Measurements from ENCODE around the gene HBS1L.

HBS1L gene

GRCh38 chr6:134949927-134950326 is 104.7 kb downstream of the HBS1L start, which contains the start of gene ALDH8A1:
ALDH8A1 (minus strand) TSS chr6:134950101; CDS start chr6:134950053, 48 bp downstream.
- no peak for DNase-seq (ENCODE audit: low spot score)

- no peak for DNase-seq (ENCODE audit: low spot score)
Measured at GRCh38 chr6:134948691-134949090, 105.9 kb downstream of the HBS1L start.

- no peak for DNase-seq (ENCODE audit: low spot score)
Measured at GRCh38 chr6:134948142-134948541, 106.5 kb downstream of the HBS1L start.

- no peak for DNase-seq (ENCODE audit: low spot score)
Measured at GRCh38 chr6:134945045-134945444, 109.6 kb downstream of the HBS1L start.

GRCh38 chr6:134943522-134944111 is 111.0 kb downstream of the HBS1L start:
- no peak for DNase-seq (ENCODE audit: low spot score)

- no peak for DNase-seq (ENCODE audit: low spot score)
Measured at GRCh38 chr6:134938896-134939295, 115.7 kb downstream of the HBS1L start.

GRCh38 chr6:134937426-134937825 is 117.2 kb downstream of the HBS1L start:
- no peak for DNase-seq (ENCODE audit: low spot score)

GRCh38 chr6:134936931-134937330 is 117.7 kb downstream of the HBS1L start:
- no peak for DNase-seq (ENCODE audit: low spot score)

- no peak for DNase-seq (ENCODE audit: low spot score)
Measured at GRCh38 chr6:134936476-134936875, 118.1 kb downstream of the HBS1L start.

- DNase-seq (ENCODE audit: low spot score): no peak
Measured at GRCh38 chr6:134934793-134935485, 119.7 kb downstream of the HBS1L start.

- no peak for DNase-seq (ENCODE audit: low spot score)
Measured at GRCh38 chr6:134932535-134933470, 121.8 kb downstream of the HBS1L start.

- DNase-seq (ENCODE audit: low spot score): no peak
Measured at GRCh38 chr6:134932098-134932497, 122.5 kb downstream of the HBS1L start.

- DNase-seq (ENCODE audit: low spot score): no peak
Measured at GRCh38 chr6:134930463-134930862, 124.2 kb downstream of the HBS1L start.

GRCh38 chr6:134928151-134928900 is 126.3 kb downstream of the HBS1L start:
- DNase-seq (ENCODE audit: low spot score): no peak

- no peak for DNase-seq (ENCODE audit: low spot score)
Measured at GRCh38 chr6:134925800-134926199, 128.8 kb downstream of the HBS1L start.

- DNase-seq (ENCODE audit: low spot score): no peak
Measured at GRCh38 chr6:134921721-134922261, 132.8 kb downstream of the HBS1L start.

GRCh38 chr6:134921276-134921675 is 133.3 kb downstream of the HBS1L start:
- no peak for DNase-seq (ENCODE audit: low spot score)

GRCh38 chr6:134920422-134920821 is 134.2 kb downstream of the HBS1L start:
- no peak for DNase-seq (ENCODE audit: low spot score)

- no peak for DNase-seq (ENCODE audit: low spot score)
Measured at GRCh38 chr6:134918418-134918961, 136.1 kb downstream of the HBS1L start.

- DNase-seq (ENCODE audit: low spot score): no peak
Measured at GRCh38 chr6:134911547-134911946, 143.1 kb downstream of the HBS1L start.

- no peak for DNase-seq (ENCODE audit: low spot score)
Measured at GRCh38 chr6:134910593-134910935, 144.1 kb downstream of the HBS1L start.
